WTC11 (cell line): ENCODE data around the gene CAB39L. TPM values are rescaled to one million over a fixed set of nuclear protein-coding genes. Genes with fewer than 3 reads are reported as not detected.

ENCODE experiments used
- ATAC-seq: fragments of 200-7000 bp; cut with Tn5 transposase; 2 replicates; pipeline ENCODE4 v1.10.0; 2021; ENCODE audit warnings: mild to moderate bottlenecking, moderate library complexity
- CTCF ChIA-PET: fragments of 300-600 bp; sonication (Branson Sonifier 250); formaldehyde crosslinking; loops from one replicate; lab custom pipeline; 2021; ENCODE audit warnings: antibody characterized with exemption; lab: Charles Lee
- POLR2A ChIA-PET: fragments of 350-600 bp; sonication (Branson Sonifier 250); formaldehyde crosslinking; loops from one replicate; lab custom pipeline; 2021; ENCODE audit warnings: antibody characterized with exemption; lab: Charles Lee
- DNase-seq: peaks from one replicate; pipeline ENCODE4 v3.0.0; 2021; ENCODE audit warnings: low spot score
- H3K27ac Mint-ChIP-seq: 2 replicates; pipeline ENCODE4 v1.8.0; 2021; ENCODE audit warnings: mixed read lengths
- H3K27me3 Mint-ChIP-seq: 2 replicates; pipeline ENCODE4 v1.8.0; 2021; ENCODE audit warnings: low read depth, mild to moderate bottlenecking, moderate library complexity, mixed read lengths
- H3K36me3 Mint-ChIP-seq: 2 replicates; pipeline ENCODE4 v1.8.0; 2021; ENCODE audit warnings: mixed read lengths
- H3K4me1 Mint-ChIP-seq: 2 replicates; pipeline ENCODE4 v1.8.0; 2022; ENCODE audit warnings: mixed read lengths
- H3K4me3 Mint-ChIP-seq: 2 replicates; pipeline ENCODE4 v1.8.0; 2021; ENCODE audit warnings: mild to moderate bottlenecking, moderate library complexity, mixed read lengths
- H3K9me3 Mint-ChIP-seq: 2 replicates; pipeline ENCODE4 v1.8.0; 2021; ENCODE audit warnings: mixed read lengths
- ATF2 ChIP-seq: sonication (generic); formaldehyde crosslinking; IDR thresholded peaks from 2 replicates; pipeline ENCODE4 v1.8.1; 2022; ENCODE audit warnings: low read depth, missing genetic modification reagents, borderline replicate concordance
- FOXJ3 ChIP-seq: sonication (generic); formaldehyde crosslinking; IDR thresholded peaks from 2 replicates; pipeline ENCODE4 v1.9.0; 2021; ENCODE audit warnings: missing genetic modification reagents, mild to moderate bottlenecking, borderline replicate concordance
- FOXK1 ChIP-seq: sonication (generic); formaldehyde crosslinking; IDR thresholded peaks from 2 replicates; pipeline ENCODE4 v1.8.0; 2022; ENCODE audit warnings: mild to moderate bottlenecking, moderate library complexity, missing genetic modification reagents
- FOXP1 ChIP-seq: sonication (generic); formaldehyde crosslinking; IDR thresholded peaks from 2 replicates; pipeline ENCODE4 v1.8.0; 2022; ENCODE audit warnings: missing genetic modification reagents, mild to moderate bottlenecking, moderate library complexity, borderline replicate concordance
- GABPB1 ChIP-seq: sonication (generic); formaldehyde crosslinking; IDR thresholded peaks from 2 replicates; pipeline ENCODE4 v1.8.1; 2023; ENCODE audit warnings: mild to moderate bottlenecking, missing genetic modification reagents
- NFE2L1 ChIP-seq: sonication (generic); formaldehyde crosslinking; IDR thresholded peaks from 2 replicates; pipeline ENCODE4 v1.8.1; 2023; ENCODE audit warnings: missing genetic modification reagents
- RELA ChIP-seq: sonication (generic); formaldehyde crosslinking; IDR thresholded peaks from 2 replicates; pipeline ENCODE4 v1.8.1; 2022; ENCODE audit warnings: missing genetic modification reagents, mild to moderate bottlenecking, borderline replicate concordance
- RORB ChIP-seq: fragments of 250-450 bp; sonication (Bioruptor Pico); IDR thresholded peaks from 2 replicates; pipeline ENCODE4 v1.9.0; 2021; ENCODE audit warnings: mild to moderate bottlenecking
- SMAD3 ChIP-seq: sonication (generic); formaldehyde crosslinking; IDR thresholded peaks from 2 replicates; pipeline ENCODE4 v1.8.0; 2022; ENCODE audit warnings: missing genetic modification reagents, mild to moderate bottlenecking, borderline replicate concordance
- SOX15 ChIP-seq: fragments of 250-450 bp; sonication (Bioruptor Pico); IDR thresholded peaks from 2 replicates; pipeline ENCODE4 v1.9.0; 2021; ENCODE audit warnings: mild to moderate bottlenecking
- TCF7 ChIP-seq: sonication (generic); formaldehyde crosslinking; IDR thresholded peaks from 2 replicates; pipeline ENCODE4 v1.8.0; 2022; ENCODE audit warnings: mild to moderate bottlenecking, low read depth, missing genetic modification reagents, moderate library complexity
- ZNF138 ChIP-seq: sonication (generic); formaldehyde crosslinking; conservative IDR thresholded peaks from 2 replicates; pipeline ENCODE4 v1.8.1; 2022; ENCODE audit warnings: mild to moderate bottlenecking, moderate library complexity, missing genetic modification reagents
- ZNF219 ChIP-seq: sonication (generic); formaldehyde crosslinking; IDR thresholded peaks from 2 replicates; pipeline ENCODE4 v1.8.0; 2023; ENCODE audit warnings: missing genetic modification reagents, mild to moderate bottlenecking, borderline replicate concordance
- ZNF396 ChIP-seq: fragments of 250-450 bp; sonication (Bioruptor Pico); IDR thresholded peaks from 2 replicates; pipeline ENCODE4 v1.8.0; 2021; ENCODE audit warnings: mild to moderate bottlenecking, moderate library complexity, borderline replicate concordance
- ZSCAN18 ChIP-seq: fragments of 250-450 bp; sonication (Bioruptor Pico); IDR thresholded peaks from 2 replicates; pipeline ENCODE4 v2.1.2; 2022; ENCODE audit warnings: mild to moderate bottlenecking, moderate library complexity
- total RNA-seq: library from RNA; stranded (reverse); gene quantifications from 3 replicates; pipeline ENCODE4 v1.2.3, GENCODE V29; 2021
- TF ChIP-seq, protein P1 (sequence below): sonication (generic); formaldehyde crosslinking; IDR thresholded peaks from 2 replicates; pipeline ENCODE4 v1.8.1; 2022; ENCODE audit warnings: mild to moderate bottlenecking, missing genetic modification reagents, moderate library complexity, borderline replicate concordance
- TF ChIP-seq, protein P2 (sequence below): fragments of 250-450 bp; sonication (Bioruptor Pico); IDR thresholded peaks from 2 replicates; pipeline ENCODE4 v1.8.0; 2021; ENCODE audit warnings: mild to moderate bottlenecking
- TF ChIP-seq, protein P3 (sequence below): sonication (generic); formaldehyde crosslinking; IDR thresholded peaks from 2 replicates; pipeline ENCODE4 v1.8.0; 2022; ENCODE audit warnings: mild to moderate bottlenecking, missing genetic modification reagents
- TF ChIP-seq, protein P4 (sequence below): sonication (generic); formaldehyde crosslinking; conservative IDR thresholded peaks from 2 replicates; pipeline ENCODE4 v1.8.1; 2022; ENCODE audit warnings: mild to moderate bottlenecking, missing genetic modification reagents

Gene CAB39L
- total RNA-seq, 1 experiment from 2014 or later = 3.3 TPM

DNA sequence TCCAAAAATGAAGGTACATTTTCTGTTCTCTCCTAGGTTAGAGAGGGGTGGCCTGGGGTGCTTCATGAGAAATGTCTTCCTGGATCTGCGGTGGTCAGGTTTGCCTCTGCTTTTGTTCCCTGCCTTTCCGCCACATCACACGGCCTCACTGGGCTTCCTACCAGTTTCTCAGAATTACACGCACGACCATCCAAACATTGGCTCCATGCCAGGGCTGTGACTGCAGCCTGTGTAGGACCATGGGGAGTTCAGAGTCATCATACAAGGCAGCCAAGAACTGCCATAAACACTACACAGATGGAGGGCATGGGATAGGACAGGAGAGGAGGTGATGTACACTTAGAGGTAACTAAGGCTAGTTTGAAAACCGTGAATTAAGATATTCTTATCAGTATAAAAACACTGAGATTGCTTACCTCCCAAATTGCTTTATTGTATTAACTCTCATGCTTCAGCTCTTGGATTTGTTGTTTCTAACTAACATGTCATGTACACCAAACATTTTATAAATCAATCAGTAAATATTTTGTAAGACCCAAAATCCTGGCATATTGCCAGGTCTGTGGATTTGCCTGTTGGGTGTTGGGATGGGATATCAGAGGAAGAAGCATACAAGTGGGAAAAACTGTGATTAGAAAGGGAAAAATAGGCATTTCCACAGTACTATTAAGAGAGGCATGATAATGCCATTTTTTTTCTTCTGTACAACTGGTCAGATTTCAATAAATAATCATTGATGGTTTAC, 150.9 kb downstream of the CAB39L start (continued):
- TF ChIP-seq TCF7 (CRISPR knock-in tag) = no peak
- TF ChIP-seq, protein P1, sequence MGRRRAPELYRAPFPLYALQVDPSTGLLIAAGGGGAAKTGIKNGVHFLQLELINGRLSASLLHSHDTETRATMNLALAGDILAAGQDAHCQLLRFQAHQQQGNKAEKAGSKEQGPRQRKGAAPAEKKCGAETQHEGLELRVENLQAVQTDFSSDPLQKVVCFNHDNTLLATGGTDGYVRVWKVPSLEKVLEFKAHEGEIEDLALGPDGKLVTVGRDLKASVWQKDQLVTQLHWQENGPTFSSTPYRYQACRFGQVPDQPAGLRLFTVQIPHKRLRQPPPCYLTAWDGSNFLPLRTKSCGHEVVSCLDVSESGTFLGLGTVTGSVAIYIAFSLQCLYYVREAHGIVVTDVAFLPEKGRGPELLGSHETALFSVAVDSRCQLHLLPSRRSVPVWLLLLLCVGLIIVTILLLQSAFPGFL (CRISPR knock-in tag) = no peak
- TF ChIP-seq FOXP1 (CRISPR knock-in tag) = no peak
- TF ChIP-seq RELA (CRISPR knock-in tag) = no peak
- no peak for TF ChIP-seq SOX15
- no peak for TF ChIP-seq FOXK1 (CRISPR knock-in tag)
- TF ChIP-seq FOXJ3 = no peak
- no peak for TF ChIP-seq GABPB1 (CRISPR knock-in tag)

GRCh38 chr13:49288458-49288857, 155.4 kb downstream of the CAB39L start:
- TF ChIP-seq, protein P2, sequence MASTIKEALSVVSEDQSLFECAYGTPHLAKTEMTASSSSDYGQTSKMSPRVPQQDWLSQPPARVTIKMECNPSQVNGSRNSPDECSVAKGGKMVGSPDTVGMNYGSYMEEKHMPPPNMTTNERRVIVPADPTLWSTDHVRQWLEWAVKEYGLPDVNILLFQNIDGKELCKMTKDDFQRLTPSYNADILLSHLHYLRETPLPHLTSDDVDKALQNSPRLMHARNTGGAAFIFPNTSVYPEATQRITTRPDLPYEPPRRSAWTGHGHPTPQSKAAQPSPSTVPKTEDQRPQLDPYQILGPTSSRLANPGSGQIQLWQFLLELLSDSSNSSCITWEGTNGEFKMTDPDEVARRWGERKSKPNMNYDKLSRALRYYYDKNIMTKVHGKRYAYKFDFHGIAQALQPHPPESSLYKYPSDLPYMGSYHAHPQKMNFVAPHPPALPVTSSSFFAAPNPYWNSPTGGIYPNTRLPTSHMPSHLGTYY (CRISPR knock-in tag) = no peak
- TF ChIP-seq ZNF396 (CRISPR knock-in tag) (no peak), NFE2L1 (CRISPR knock-in tag) (no peak)
- TF ChIP-seq, all 79 proteins: peak for 0
- POLR2A ChIA-PET = no interaction called here
- DNase-seq (no peak), ATAC-seq (no peak)
- H3K9me3 Mint-ChIP-seq = no peaks in the 10 kb centered on the region
- CTCF ChIA-PET = interaction anchor here (1.9 kb wide), 1 partner anchor 8 kb away, joined by 4 read pairs; no protein-coding TSS in a partner anchor
- H3K4me3 Mint-ChIP-seq = no peak overlapping the region
- H3K36me3 Mint-ChIP-seq = no peaks in the 10 kb centered on the region
- no peak overlapping the region for H3K27ac Mint-ChIP-seq
- no peaks in the 10 kb centered on the region for H3K4me1 Mint-ChIP-seq
- H3K27me3 Mint-ChIP-seq = no peaks in the 10 kb centered on the region

DNA sequence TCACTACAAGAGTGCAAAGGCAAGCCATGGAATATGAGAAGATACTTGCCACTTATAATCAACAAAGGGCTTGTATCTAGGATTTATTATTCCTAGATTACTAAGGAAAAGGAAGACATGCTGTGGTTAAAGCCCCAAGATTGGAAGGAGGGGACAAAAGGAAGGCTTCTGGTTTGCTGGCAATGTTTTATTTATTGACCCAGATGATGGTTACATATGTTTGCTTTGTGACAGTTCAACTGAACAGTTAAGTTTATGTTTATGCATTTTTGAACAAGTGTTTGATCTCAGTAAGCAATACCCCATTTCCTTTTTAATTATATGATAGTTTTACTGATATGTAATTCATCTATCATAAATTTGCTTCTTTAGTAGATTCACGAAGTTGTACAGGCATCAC, 155.9 kb downstream of the CAB39L start:
- TF ChIP-seq SMAD3 (CRISPR knock-in tag) (no peak), FOXJ3 (no peak), FOXP1 (CRISPR knock-in tag) (no peak), ZNF219 (CRISPR knock-in tag) (no peak), ZNF138 (CRISPR knock-in tag) (no peak), ATF2 (CRISPR knock-in tag) (no peak), TCF7 (CRISPR knock-in tag) (no peak), NFE2L1 (CRISPR knock-in tag) (no peak), ZSCAN18 (CRISPR knock-in tag) (no peak), ZNF396 (CRISPR knock-in tag) (no peak), RORB (CRISPR knock-in tag) (no peak)
- TF ChIP-seq, protein P3, sequence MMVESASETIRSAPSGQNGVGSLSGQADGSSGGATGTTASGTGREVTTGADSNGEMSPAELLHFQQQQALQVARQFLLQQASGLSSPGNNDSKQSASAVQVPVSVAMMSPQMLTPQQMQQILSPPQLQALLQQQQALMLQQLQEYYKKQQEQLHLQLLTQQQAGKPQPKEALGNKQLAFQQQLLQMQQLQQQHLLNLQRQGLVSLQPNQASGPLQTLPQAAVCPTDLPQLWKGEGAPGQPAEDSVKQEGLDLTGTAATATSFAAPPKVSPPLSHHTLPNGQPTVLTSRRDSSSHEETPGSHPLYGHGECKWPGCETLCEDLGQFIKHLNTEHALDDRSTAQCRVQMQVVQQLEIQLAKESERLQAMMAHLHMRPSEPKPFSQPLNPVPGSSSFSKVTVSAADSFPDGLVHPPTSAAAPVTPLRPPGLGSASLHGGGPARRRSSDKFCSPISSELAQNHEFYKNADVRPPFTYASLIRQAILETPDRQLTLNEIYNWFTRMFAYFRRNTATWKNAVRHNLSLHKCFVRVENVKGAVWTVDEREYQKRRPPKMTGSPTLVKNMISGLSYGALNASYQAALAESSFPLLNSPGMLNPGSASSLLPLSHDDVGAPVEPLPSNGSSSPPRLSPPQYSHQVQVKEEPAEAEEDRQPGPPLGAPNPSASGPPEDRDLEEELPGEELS (CRISPR knock-in tag) = no peak
- TF ChIP-seq, protein P4, sequence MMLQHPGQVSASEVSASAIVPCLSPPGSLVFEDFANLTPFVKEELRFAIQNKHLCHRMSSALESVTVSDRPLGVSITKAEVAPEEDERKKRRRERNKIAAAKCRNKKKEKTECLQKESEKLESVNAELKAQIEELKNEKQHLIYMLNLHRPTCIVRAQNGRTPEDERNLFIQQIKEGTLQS (CRISPR knock-in tag) = no peak
- ATAC-seq = no peak
- Mint-ChIP-seq H3K4me3 (no peak overlapping the region), H3K9me3 (no peaks in the 10 kb centered on the region), H3K36me3 (no peaks in the 10 kb centered on the region), H3K4me1 (no peaks in the 10 kb centered on the region), H3K27ac (no peak overlapping the region), H3K27me3 (no peaks in the 10 kb centered on the region)
- ChIA-PET POLR2A (no interaction called here), CTCF (no interaction called here)
- no peak for DNase-seq
